Measurements from ENCODE around the gene VTI1A.
A peak's percentile ranks its signal among the peaks of the same experiment; 100 is the strongest.
"Not testable (repeated sequence)": the region's sequence is repeated elsewhere in the genome, so short reads cannot be mapped to it uniquely, and the experiment has no call there.

VTI1A gene

GRCh38 chr10:112728997-112729396 lies 282.0 kb downstream of the VTI1A start:
- DNase-seq, result no peak

- DNase-seq, result not testable (repeated sequence)
Measured at GRCh38 chr10:112731450-112731849, 284.4 kb downstream of the VTI1A start.

- DNase-seq, result no peak
Measured at GRCh38 chr10:112732277-112732921, 285.4 kb downstream of the VTI1A start.

- DNase-seq, result no peak
Measured at GRCh38 chr10:112735041-112735695, 288.2 kb downstream of the VTI1A start.

- DNase-seq, result no peak
Measured at GRCh38 chr10:112738606-112739591, 291.9 kb downstream of the VTI1A start.

- no peak for DNase-seq
Measured at GRCh38 chr10:112739592-112740353, 292.8 kb downstream of the VTI1A start.

GRCh38 chr10:112741830-112742402 lies 294.9 kb downstream of the VTI1A start:
- no peak for DNase-seq

- DNase-seq, result no peak
Measured at GRCh38 chr10:112744181-112745096, 297.4 kb downstream of the VTI1A start.

GRCh38 chr10:112746329-112746728 lies 299.3 kb downstream of the VTI1A start:
- DNase-seq, result no peak

- no peak for DNase-seq
Measured at GRCh38 chr10:112750427-112751167, 303.6 kb downstream of the VTI1A start.

- DNase-seq, result no peak
Measured at GRCh38 chr10:112751651-112752050, 304.6 kb downstream of the VTI1A start.

- no peak for DNase-seq
Measured at GRCh38 chr10:112752288-112752687, 305.3 kb downstream of the VTI1A start.

- DNase-seq, result no peak
Measured at GRCh38 chr10:112753961-112754411, 307.0 kb downstream of the VTI1A start.

GRCh38 chr10:112755446-112756234 lies 308.6 kb downstream of the VTI1A start:
- peak; percentile 57 for DNase-seq

- DNase-seq, result no peak
Measured at GRCh38 chr10:112756235-112756527, 309.2 kb downstream of the VTI1A start.

GRCh38 chr10:112758961-112759360 lies 311.9 kb downstream of the VTI1A start:
- DNase-seq, result no peak

GRCh38 chr10:112759496-112759895 lies 312.5 kb downstream of the VTI1A start:
- DNase-seq, result no peak

- DNase-seq, result no peak
Measured at GRCh38 chr10:112761256-112761655, 314.2 kb downstream of the VTI1A start.

GRCh38 chr10:112763916-112764520 lies 317.0 kb downstream of the VTI1A start:
- no peak for DNase-seq

Data from NCI-H2227 treated with DMSO at 0.1 percent for 48 hours (cell line).